ENCODE data around the gene TMEM87B. TPM values are rescaled to one million over a fixed set of nuclear protein-coding genes. Genes with fewer than 3 reads are reported as not detected.

Gene TMEM87B
- total RNA-seq, 1 experiment from 2014 or later: 10.5 TPM

DNA sequence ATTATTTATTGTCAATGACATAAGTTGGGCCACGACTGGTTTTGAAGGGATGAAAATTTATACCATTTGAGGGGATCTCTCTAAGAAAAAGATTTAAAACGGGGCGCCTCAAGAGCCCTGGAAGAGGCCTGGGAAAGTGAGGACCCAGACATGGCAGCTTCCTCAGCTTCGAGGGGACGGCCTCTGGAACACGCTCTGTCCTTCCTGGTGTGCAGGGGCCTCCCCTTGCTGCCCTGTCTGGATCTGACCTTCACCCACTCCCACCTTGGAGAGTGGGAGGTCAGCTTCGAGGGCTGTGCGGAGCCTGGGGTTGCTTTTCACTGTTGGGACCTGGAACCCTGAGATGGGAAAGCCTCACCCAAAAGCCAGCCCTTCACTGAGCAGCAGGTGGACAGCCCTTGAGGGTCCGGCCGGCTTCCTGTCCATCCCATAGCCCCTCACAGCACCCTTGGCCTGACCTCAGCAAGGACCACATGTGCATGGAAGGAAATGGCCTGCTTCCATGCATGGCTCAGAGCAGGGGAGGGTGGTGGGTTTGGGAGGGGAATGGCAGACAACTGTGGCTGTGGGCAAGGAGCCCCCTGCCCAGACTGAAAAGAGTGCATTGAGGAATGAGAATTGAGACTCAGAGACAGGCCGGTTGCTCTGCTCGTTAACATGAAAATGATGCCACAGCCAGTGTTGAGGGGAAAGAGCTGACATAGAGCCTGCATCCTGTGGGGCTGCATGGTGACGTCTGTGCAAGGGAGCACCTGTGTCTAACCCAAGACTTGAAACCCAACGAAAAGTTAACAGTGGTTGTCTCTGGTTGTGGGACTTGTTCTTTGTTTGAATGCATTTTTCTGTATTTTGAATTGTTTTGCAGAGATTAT lies 99.4 kb downstream of the TMEM87B start:
- Histone ChIP-seq H4K8ac (replicated peaks; ENCODE audit: insufficient read length, low read depth, low read length) (no peak overlapping the region), H4K91ac (ENCODE audit: insufficient read length, low read depth, low read length) (no peak overlapping the region), H3K4me2 (ENCODE audit: insufficient read depth, insufficient read length, low read length) (no peak overlapping the region), H3K14ac (ENCODE audit: insufficient read depth, low read length) (peak overlapping the region; percentile 57), H2AK5ac (ENCODE audit: insufficient read length, low read length) (no peak overlapping the region), H3K27me3 (ENCODE audit: insufficient read depth, low read length) (no peaks in the 10 kb centered on the region), H4K5ac (ENCODE audit: insufficient read length, low read depth, low read length) (peak overlapping the region; percentile 30), H2AFZ (ENCODE audit: low read length) (no peak overlapping the region), H3K9ac (ENCODE audit: extremely low read depth, insufficient read length, low read length) (no peak overlapping the region), H3K27ac (ENCODE audit: insufficient read length, low read depth, low read length) (no peak overlapping the region), H3K56ac (ENCODE audit: insufficient read length, low read depth, low read length) (no peak overlapping the region), H4K20me1 (ENCODE audit: control insufficient read depth, insufficient read depth, insufficient read length) (no peaks in the 10 kb centered on the region), H3K4me1 (ENCODE audit: insufficient read depth, low read length) (peaks cover 3% of the 10 kb centered on the region; the same call in 1 of the 2 replicates), H3K23me2 (ENCODE audit: insufficient read length, low read depth, low read length, poor library complexity, severe bottlenecking) (no peaks in the 10 kb centered on the region), H2BK12ac (ENCODE audit: insufficient read length, low read depth, low read length) (no peak overlapping the region), H3T11ph (ENCODE audit: low read length) (no peak overlapping the region), H2BK120ac (ENCODE audit: low read depth, low read length, poor library complexity, severe bottlenecking) (no peak overlapping the region), H2BK20ac (ENCODE audit: low read depth, low read length, poor library complexity, severe bottlenecking) (no peak overlapping the region), H3K9me3 (ENCODE audit: control insufficient read depth, low read depth, low read length) (no peaks in the 10 kb centered on the region), H3K18ac (ENCODE audit: insufficient read length, low read depth, low read length) (no peak overlapping the region), H3K79me1 (ENCODE audit: insufficient read depth, low read depth, low read length, poor library complexity, severe bottlenecking) (no peaks in the 10 kb centered on the region), H3K4ac (ENCODE audit: low read depth, low read length) (no peak overlapping the region), H2BK15ac (ENCODE audit: low read depth, low read length) (no peak overlapping the region), H3K23ac (ENCODE audit: insufficient read length, low read depth, low read length) (no peak overlapping the region), H3K79me2 (ENCODE audit: insufficient read depth, low read length) (no peaks in the 10 kb centered on the region), H2BK5ac (ENCODE audit: insufficient read length, low read length) (no peak overlapping the region)
- no peaks in the 10 kb centered on the region for H3K9me3 Mint-ChIP-seq
- H3K36me3 Mint-ChIP-seq (ENCODE audit: insufficient read depth in 1 of 3, low read depth in 3 of 3): no peaks in the 10 kb centered on the region
- WGBS (ENCODE audit: extremely low coverage, insufficient read length, low lambda C conversion rate): no CpG with 5 or more reads among the region's 14 CpGs
- no peak overlapping the region for H3K27ac Mint-ChIP-seq
- H3K4me3 Mint-ChIP-seq: no peak overlapping the region
- no peak for DNase-seq
- TF ChIP-seq, protein P1, sequence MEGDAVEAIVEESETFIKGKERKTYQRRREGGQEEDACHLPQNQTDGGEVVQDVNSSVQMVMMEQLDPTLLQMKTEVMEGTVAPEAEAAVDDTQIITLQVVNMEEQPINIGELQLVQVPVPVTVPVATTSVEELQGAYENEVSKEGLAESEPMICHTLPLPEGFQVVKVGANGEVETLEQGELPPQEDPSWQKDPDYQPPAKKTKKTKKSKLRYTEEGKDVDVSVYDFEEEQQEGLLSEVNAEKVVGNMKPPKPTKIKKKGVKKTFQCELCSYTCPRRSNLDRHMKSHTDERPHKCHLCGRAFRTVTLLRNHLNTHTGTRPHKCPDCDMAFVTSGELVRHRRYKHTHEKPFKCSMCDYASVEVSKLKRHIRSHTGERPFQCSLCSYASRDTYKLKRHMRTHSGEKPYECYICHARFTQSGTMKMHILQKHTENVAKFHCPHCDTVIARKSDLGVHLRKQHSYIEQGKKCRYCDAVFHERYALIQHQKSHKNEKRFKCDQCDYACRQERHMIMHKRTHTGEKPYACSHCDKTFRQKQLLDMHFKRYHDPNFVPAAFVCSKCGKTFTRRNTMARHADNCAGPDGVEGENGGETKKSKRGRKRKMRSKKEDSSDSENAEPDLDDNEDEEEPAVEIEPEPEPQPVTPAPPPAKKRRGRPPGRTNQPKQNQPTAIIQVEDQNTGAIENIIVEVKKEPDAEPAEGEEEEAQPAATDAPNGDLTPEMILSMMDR (conservative IDR thresholded peaks at IDR 0.05): no peak
- no peaks in the 10 kb centered on the region; the same call in 1 of the 2 replicates for H3K27me3 Mint-ChIP-seq (ENCODE audit: low read depth)
- peaks cover 21 to 24% of the 10 kb centered on the region in 2 experiments for H3K4me1 Mint-ChIP-seq
